ENCODE results near the gene CAVIN2.

Gene CAVIN2

DNA sequence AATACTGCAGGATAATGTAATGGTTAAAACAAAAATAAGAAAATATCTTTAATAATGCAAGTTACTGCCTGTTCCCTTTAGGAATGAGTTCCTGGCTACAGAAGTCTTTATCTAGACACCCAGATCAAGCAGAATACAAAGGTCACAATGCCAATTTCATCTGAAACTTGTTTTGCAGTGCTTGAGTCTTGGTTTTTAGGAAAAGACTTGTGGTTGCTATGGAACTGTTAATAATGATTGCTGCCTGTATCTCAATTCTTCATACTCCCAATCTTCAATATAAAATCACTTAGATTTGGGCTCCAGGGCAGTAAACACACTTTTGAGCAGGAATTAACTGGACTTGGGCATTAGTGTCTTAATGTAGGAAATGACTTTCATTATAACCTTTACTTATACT, 14.2 kb downstream of the CAVIN2 start (continued):
- TF ChIP-seq ZNF266 (tag by site-specific recombination; IDR thresholded peaks at IDR 0.05; ENCODE audit: low read depth), result no peak
- TF ChIP-seq, protein P1, sequence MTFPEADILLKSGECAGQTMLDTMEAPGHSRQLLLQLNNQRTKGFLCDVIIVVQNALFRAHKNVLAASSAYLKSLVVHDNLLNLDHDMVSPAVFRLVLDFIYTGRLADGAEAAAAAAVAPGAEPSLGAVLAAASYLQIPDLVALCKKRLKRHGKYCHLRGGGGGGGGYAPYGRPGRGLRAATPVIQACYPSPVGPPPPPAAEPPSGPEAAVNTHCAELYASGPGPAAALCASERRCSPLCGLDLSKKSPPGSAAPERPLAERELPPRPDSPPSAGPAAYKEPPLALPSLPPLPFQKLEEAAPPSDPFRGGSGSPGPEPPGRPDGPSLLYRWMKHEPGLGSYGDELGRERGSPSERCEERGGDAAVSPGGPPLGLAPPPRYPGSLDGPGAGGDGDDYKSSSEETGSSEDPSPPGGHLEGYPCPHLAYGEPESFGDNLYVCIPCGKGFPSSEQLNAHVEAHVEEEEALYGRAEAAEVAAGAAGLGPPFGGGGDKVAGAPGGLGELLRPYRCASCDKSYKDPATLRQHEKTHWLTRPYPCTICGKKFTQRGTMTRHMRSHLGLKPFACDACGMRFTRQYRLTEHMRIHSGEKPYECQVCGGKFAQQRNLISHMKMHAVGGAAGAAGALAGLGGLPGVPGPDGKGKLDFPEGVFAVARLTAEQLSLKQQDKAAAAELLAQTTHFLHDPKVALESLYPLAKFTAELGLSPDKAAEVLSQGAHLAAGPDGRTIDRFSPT (tag by site-specific recombination; IDR thresholded peaks at IDR 0.05), result no peak
- no peak for TF ChIP-seq ZFP69B (tag by site-specific recombination; IDR thresholded peaks at IDR 0.05)
- no peak for TF ChIP-seq ZEB2 (tag by site-specific recombination; IDR thresholded peaks at IDR 0.05)
- no peak for TF ChIP-seq ZBTB21 (tag by site-specific recombination; IDR thresholded peaks at IDR 0.05)
- TF ChIP-seq KLF7 (tag by site-specific recombination; IDR thresholded peaks at IDR 0.05; ENCODE audit: borderline replicate concordance), result no peak
- TF ChIP-seq ZNF626 (tag by site-specific recombination; IDR thresholded peaks at IDR 0.05), result no peak
- TF ChIP-seq ZNF175 (tag by site-specific recombination; IDR thresholded peaks at IDR 0.05), result no peak
- no peak for TF ChIP-seq ZNF837 (tag by site-specific recombination; IDR thresholded peaks at IDR 0.05)

DNA sequence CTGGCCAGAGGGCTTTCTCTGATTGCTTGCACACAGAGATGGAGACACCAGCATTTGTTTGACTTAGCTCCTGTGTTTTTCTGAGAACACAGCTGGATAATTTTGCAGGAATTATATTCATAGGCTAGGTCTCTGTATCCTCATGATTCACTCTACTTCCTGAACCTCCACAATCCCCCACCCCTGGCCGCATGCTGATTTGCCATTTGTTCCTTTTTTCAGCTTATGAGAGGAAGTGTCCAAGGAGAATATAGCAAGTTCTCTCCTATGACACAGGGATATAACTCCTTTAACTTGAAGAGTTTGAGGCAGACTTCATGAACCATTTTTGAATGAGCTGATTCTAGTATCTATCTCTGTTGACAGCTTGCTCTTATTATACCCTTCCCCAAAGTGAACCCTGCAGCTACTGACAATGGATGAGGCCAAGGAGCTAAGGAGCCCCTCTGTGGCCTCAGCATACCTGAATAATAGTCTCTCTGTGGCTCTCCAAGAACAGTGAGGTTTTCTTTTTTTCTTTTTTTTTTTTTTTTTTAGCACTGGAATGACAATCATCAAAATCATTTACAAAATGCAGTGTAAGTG, 15.4 kb downstream of the CAVIN2 start:
- no peaks in the 10 kb centered on the region for H3K4me1 ChIP-seq (ENCODE audit: control insufficient read depth, insufficient read depth, low read length)
- TF ChIP-seq ZNF747 (tag by site-specific recombination; IDR thresholded peaks at IDR 0.05), result no peak
- no peak for TF ChIP-seq ZNF510 (tag by site-specific recombination; IDR thresholded peaks at IDR 0.05; ENCODE audit: insufficient replicate concordance)
- TF ChIP-seq HOXA7 (CRISPR knock-in tag; IDR thresholded peaks at IDR 0.05; ENCODE audit: borderline replicate concordance), result no peak
- TF ChIP-seq ZNF211 (tag by site-specific recombination; IDR thresholded peaks at IDR 0.05; ENCODE audit: low read depth), result no peak
- TF ChIP-seq, protein P2, sequence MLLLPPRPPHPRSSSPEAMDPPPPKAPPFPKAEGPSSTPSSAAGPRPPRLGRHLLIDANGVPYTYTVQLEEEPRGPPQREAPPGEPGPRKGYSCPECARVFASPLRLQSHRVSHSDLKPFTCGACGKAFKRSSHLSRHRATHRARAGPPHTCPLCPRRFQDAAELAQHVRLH (tag by site-specific recombination; IDR thresholded peaks at IDR 0.05), result no peak
- no peak for TF ChIP-seq ZNF585B (tag by site-specific recombination; IDR thresholded peaks at IDR 0.05)
- no peak for TF ChIP-seq ZNF121 (tag by site-specific recombination; IDR thresholded peaks at IDR 0.05)
- TF ChIP-seq ZNF10 (tag by site-specific recombination; IDR thresholded peaks at IDR 0.05), result no peak
- no peak for TF ChIP-seq ZNF223 (tag by site-specific recombination; IDR thresholded peaks at IDR 0.05)
- TF ChIP-seq, protein P3, sequence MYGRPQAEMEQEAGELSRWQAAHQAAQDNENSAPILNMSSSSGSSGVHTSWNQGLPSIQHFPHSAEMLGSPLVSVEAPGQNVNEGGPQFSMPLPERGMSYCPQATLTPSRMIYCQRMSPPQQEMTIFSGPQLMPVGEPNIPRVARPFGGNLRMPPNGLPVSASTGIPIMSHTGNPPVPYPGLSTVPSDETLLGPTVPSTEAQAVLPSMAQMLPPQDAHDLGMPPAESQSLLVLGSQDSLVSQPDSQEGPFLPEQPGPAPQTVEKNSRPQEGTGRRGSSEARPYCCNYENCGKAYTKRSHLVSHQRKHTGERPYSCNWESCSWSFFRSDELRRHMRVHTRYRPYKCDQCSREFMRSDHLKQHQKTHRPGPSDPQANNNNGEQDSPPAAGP (tag by site-specific recombination; IDR thresholded peaks at IDR 0.05), result no peak
- no peak for TF ChIP-seq KLF10 (tag by site-specific recombination; IDR thresholded peaks at IDR 0.05)
- TF ChIP-seq, protein P4, sequence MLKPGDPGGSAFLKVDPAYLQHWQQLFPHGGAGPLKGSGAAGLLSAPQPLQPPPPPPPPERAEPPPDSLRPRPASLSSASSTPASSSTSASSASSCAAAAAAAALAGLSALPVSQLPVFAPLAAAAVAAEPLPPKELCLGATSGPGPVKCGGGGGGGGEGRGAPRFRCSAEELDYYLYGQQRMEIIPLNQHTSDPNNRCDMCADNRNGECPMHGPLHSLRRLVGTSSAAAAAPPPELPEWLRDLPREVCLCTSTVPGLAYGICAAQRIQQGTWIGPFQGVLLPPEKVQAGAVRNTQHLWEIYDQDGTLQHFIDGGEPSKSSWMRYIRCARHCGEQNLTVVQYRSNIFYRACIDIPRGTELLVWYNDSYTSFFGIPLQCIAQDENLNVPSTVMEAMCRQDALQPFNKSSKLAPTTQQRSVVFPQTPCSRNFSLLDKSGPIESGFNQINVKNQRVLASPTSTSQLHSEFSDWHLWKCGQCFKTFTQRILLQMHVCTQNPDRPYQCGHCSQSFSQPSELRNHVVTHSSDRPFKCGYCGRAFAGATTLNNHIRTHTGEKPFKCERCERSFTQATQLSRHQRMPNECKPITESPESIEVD (tag by site-specific recombination; IDR thresholded peaks at IDR 0.05), result no peak
- TF ChIP-seq ZNF626 (tag by site-specific recombination; IDR thresholded peaks at IDR 0.05), result no peak
- no peak for TF ChIP-seq ZBTB8A (tag by site-specific recombination; IDR thresholded peaks at IDR 0.05)
- no peak for TF ChIP-seq ZNF274 (IDR thresholded peaks at IDR 0.05; ENCODE audit: low read length)
- no peak for TF ChIP-seq ZNF274 (tag by site-specific recombination; IDR thresholded peaks at IDR 0.05; ENCODE audit: borderline replicate concordance)
- no peak for TF ChIP-seq ZNF549 (tag by site-specific recombination; IDR thresholded peaks at IDR 0.05)
- no peak for TF ChIP-seq ZNF155 (tag by site-specific recombination; IDR thresholded peaks at IDR 0.05)
- TF ChIP-seq ZNF426 (tag by site-specific recombination; IDR thresholded peaks at IDR 0.05), result no peak
- TF ChIP-seq, protein P5, sequence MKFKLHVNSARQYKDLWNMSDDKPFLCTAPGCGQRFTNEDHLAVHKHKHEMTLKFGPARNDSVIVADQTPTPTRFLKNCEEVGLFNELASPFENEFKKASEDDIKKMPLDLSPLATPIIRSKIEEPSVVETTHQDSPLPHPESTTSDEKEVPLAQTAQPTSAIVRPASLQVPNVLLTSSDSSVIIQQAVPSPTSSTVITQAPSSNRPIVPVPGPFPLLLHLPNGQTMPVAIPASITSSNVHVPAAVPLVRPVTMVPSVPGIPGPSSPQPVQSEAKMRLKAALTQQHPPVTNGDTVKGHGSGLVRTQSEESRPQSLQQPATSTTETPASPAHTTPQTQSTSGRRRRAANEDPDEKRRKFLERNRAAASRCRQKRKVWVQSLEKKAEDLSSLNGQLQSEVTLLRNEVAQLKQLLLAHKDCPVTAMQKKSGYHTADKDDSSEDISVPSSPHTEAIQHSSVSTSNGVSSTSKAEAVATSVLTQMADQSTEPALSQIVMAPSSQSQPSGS (tag by site-specific recombination; IDR thresholded peaks at IDR 0.05; ENCODE audit: low read depth), result no peak
- TF ChIP-seq ZFP3 (tag by site-specific recombination; IDR thresholded peaks at IDR 0.05; ENCODE audit: low read depth), result no peak
- CTCF ChIA-PET, result interaction anchor here (0.5 to 1.4 kb wide), 5 partner anchors 17 to 1275 kb away, joined by 3 to 5 read pairs (median 3); no protein-coding TSS in a partner anchor
- no peaks in the 10 kb centered on the region for H3K9me3 ChIP-seq (ENCODE audit: control insufficient read depth, insufficient read depth, low read depth, low read length)
- H3K36me3 ChIP-seq (ENCODE audit: control insufficient read depth in 2 of 2, insufficient read depth in 1 of 2, low read length in 2 of 2), result no peaks in the 10 kb centered on the region
- no peak overlapping the region for H3K27ac ChIP-seq (ENCODE audit: extremely low read depth, low read depth, low read length)
- POLR2A ChIA-PET, result no interaction called here
- H3K4me3 ChIP-seq (ENCODE audit: low read depth, low read length), result no peak overlapping the region

Data from HEK293 (cell line).